HL-60 (cell line): ENCODE results near the gene LSM12.

Source experiments
- CTCF ChIP-seq: IDR thresholded peaks from one replicate; pipeline ENCODE4 v1.5.1; 2011; ENCODE audit warnings: low read length, control low read depth, inconsistent platforms; ENCODE audit not compliant: insufficient read depth
- REST ChIP-seq: IDR thresholded peaks from 2 replicates; pipeline ENCODE4 v1.6.1; 2012; ENCODE audit warnings: low read depth; ENCODE audit not compliant: insufficient replicate concordance

- TF ChIP-seq CTCF = no peak
- no peak for TF ChIP-seq REST
Observed at GRCh38 chr17:44078412-44078811, 11.9 kb upstream of the LSM12 start.
